ENCODE data around the gene CNIH3.
A peak's percentile ranks its signal among the peaks of the same experiment; 100 is the strongest.
"Not testable (repeated sequence)": the region's sequence is repeated elsewhere in the genome, so short reads cannot be mapped to it uniquely, and the experiment has no call there.

CNIH3 gene

GRCh38 chr1:224615861-224616755 is at the start of gene CNIH3:
TSS of gene CNIH3 (plus strand) at chr1:224616317. CDS start at chr1:224617175, 858 bp downstream.
- Histone ChIP-seq H3K27me3 (ENCODE audit: insufficient read depth, low read length) (peaks cover 67% of the 10 kb centered on the region), H3K36me3 (ENCODE audit: insufficient read depth, low read length) (no peaks in the 10 kb centered on the region), H3K9me3 (ENCODE audit: low read length) (no peaks in the 10 kb centered on the region), H3K4me3 (ENCODE audit: low read length) (peak within 1 kb of the TSS; percentile 32), H2AFZ (ENCODE audit: low read depth, low read length) (peak within 1 kb of the TSS; percentile 69), H3K4me1 (ENCODE audit: insufficient read depth, low read length) (peaks cover 3% of the 10 kb centered on the region)

GRCh38 chr1:224566492-224566891 is 49.6 kb upstream of the CNIH3 start:
- H2AFZ ChIP-seq (ENCODE audit: low read depth, low read length); H3K9me3 ChIP-seq (ENCODE audit: low read length); H3K36me3 ChIP-seq (ENCODE audit: insufficient read depth, low read length); H3K27me3 ChIP-seq (ENCODE audit: insufficient read depth, low read length); H3K4me3 ChIP-seq (ENCODE audit: low read length); H3K4me1 ChIP-seq (ENCODE audit: insufficient read depth, low read length): not testable (repeated sequence)

- no peaks in the 10 kb centered on the region for H3K4me1 ChIP-seq (ENCODE audit: insufficient read depth, low read length)
- no peaks in the 10 kb centered on the region for H3K27me3 ChIP-seq (ENCODE audit: insufficient read depth, low read length)
- no peaks in the 10 kb centered on the region for H3K36me3 ChIP-seq (ENCODE audit: insufficient read depth, low read length)
- no peak overlapping the region for H3K4me3 ChIP-seq (ENCODE audit: low read length)
- no peaks in the 10 kb centered on the region for H3K9me3 ChIP-seq (ENCODE audit: low read length)
- no peak overlapping the region for H2AFZ ChIP-seq (ENCODE audit: low read depth, low read length)
These were observed 46.8 kb upstream of the CNIH3 start for GRCh38 chr1:224569276-224569675.

- H3K4me3 ChIP-seq (ENCODE audit: low read length); H3K9me3 ChIP-seq (ENCODE audit: low read length); H3K4me1 ChIP-seq (ENCODE audit: insufficient read depth, low read length); H3K36me3 ChIP-seq (ENCODE audit: insufficient read depth, low read length); H2AFZ ChIP-seq (ENCODE audit: low read depth, low read length); H3K27me3 ChIP-seq (ENCODE audit: insufficient read depth, low read length): not testable (repeated sequence)
These were observed 44.1 kb upstream of the CNIH3 start for GRCh38 chr1:224571975-224572374.

- Histone ChIP-seq H2AFZ (ENCODE audit: low read depth, low read length) (no peak overlapping the region), H3K9me3 (ENCODE audit: low read length) (no peaks in the 10 kb centered on the region), H3K36me3 (ENCODE audit: insufficient read depth, low read length) (no peaks in the 10 kb centered on the region)
These were observed 36.6 kb upstream of the CNIH3 start for GRCh38 chr1:224579526-224579925.

GRCh38 chr1:224580006-224580405 is 36.1 kb upstream of the CNIH3 start:
- no peaks in the 10 kb centered on the region for H3K27me3 ChIP-seq (ENCODE audit: insufficient read depth, low read length)
- no peaks in the 10 kb centered on the region for H3K9me3 ChIP-seq (ENCODE audit: low read length)
- no peak overlapping the region for H3K4me3 ChIP-seq (ENCODE audit: low read length)
- H3K4me1 ChIP-seq (ENCODE audit: insufficient read depth, low read length), result no peaks in the 10 kb centered on the region
- H3K36me3 ChIP-seq (ENCODE audit: insufficient read depth, low read length), result no peaks in the 10 kb centered on the region
- no peak overlapping the region for H2AFZ ChIP-seq (ENCODE audit: low read depth, low read length)

More at GRCh38 chr1:224579526-224579925, 36.6 kb upstream of the CNIH3 start:
- no peaks in the 10 kb centered on the region for H3K27me3 ChIP-seq (ENCODE audit: insufficient read depth, low read length)
- no peaks in the 10 kb centered on the region for H3K4me1 ChIP-seq (ENCODE audit: insufficient read depth, low read length)
- H3K4me3 ChIP-seq (ENCODE audit: low read length), result no peak overlapping the region

GRCh38 chr1:224582041-224582440 is 34.1 kb upstream of the CNIH3 start:
- no peaks in the 10 kb centered on the region for H3K27me3 ChIP-seq (ENCODE audit: insufficient read depth, low read length)
- H3K4me3 ChIP-seq (ENCODE audit: low read length), result no peak overlapping the region
- H3K36me3 ChIP-seq (ENCODE audit: insufficient read depth, low read length), result no peaks in the 10 kb centered on the region
- no peak overlapping the region for H2AFZ ChIP-seq (ENCODE audit: low read depth, low read length)
- H3K9me3 ChIP-seq (ENCODE audit: low read length), result no peaks in the 10 kb centered on the region
- no peaks in the 10 kb centered on the region for H3K4me1 ChIP-seq (ENCODE audit: insufficient read depth, low read length)

- Histone ChIP-seq H3K27me3 (ENCODE audit: insufficient read depth, low read length) (no peaks in the 10 kb centered on the region), H3K4me3 (ENCODE audit: low read length) (no peak overlapping the region), H3K36me3 (ENCODE audit: insufficient read depth, low read length) (no peaks in the 10 kb centered on the region), H3K4me1 (ENCODE audit: insufficient read depth, low read length) (no peaks in the 10 kb centered on the region), H3K9me3 (ENCODE audit: low read length) (no peaks in the 10 kb centered on the region), H2AFZ (ENCODE audit: low read depth, low read length) (no peak overlapping the region)
These were observed 32.3 kb upstream of the CNIH3 start for GRCh38 chr1:224583774-224584173.

GRCh38 chr1:224585051-224585450 is 31.1 kb upstream of the CNIH3 start:
- no peaks in the 10 kb centered on the region for H3K9me3 ChIP-seq (ENCODE audit: low read length)

GRCh38 chr1:224587051-224587450 is 29.1 kb upstream of the CNIH3 start:
- H3K27me3 ChIP-seq (ENCODE audit: insufficient read depth, low read length), result no peaks in the 10 kb centered on the region
- H3K4me1 ChIP-seq (ENCODE audit: insufficient read depth, low read length), result no peaks in the 10 kb centered on the region
- H3K4me3 ChIP-seq (ENCODE audit: low read length), result no peak overlapping the region
- no peaks in the 10 kb centered on the region for H3K36me3 ChIP-seq (ENCODE audit: insufficient read depth, low read length)
- no peak overlapping the region for H2AFZ ChIP-seq (ENCODE audit: low read depth, low read length)
- H3K9me3 ChIP-seq (ENCODE audit: low read length), result no peaks in the 10 kb centered on the region

More at GRCh38 chr1:224585051-224585450, 31.1 kb upstream of the CNIH3 start:
- no peak overlapping the region for H2AFZ ChIP-seq (ENCODE audit: low read depth, low read length)
- H3K27me3 ChIP-seq (ENCODE audit: insufficient read depth, low read length), result no peaks in the 10 kb centered on the region
- H3K4me1 ChIP-seq (ENCODE audit: insufficient read depth, low read length), result no peaks in the 10 kb centered on the region
- no peaks in the 10 kb centered on the region for H3K36me3 ChIP-seq (ENCODE audit: insufficient read depth, low read length)
- no peak overlapping the region for H3K4me3 ChIP-seq (ENCODE audit: low read length)

- H3K36me3 ChIP-seq (ENCODE audit: insufficient read depth, low read length), result no peaks in the 10 kb centered on the region
- no peak overlapping the region for H3K4me3 ChIP-seq (ENCODE audit: low read length)
- H3K4me1 ChIP-seq (ENCODE audit: insufficient read depth, low read length), result no peaks in the 10 kb centered on the region
- H3K9me3 ChIP-seq (ENCODE audit: low read length), result no peaks in the 10 kb centered on the region
- no peak overlapping the region for H2AFZ ChIP-seq (ENCODE audit: low read depth, low read length)
- no peaks in the 10 kb centered on the region for H3K27me3 ChIP-seq (ENCODE audit: insufficient read depth, low read length)
These were observed 27.6 kb upstream of the CNIH3 start for GRCh38 chr1:224588515-224588914.

GRCh38 chr1:224589006-224589405 is 27.1 kb upstream of the CNIH3 start:
- H2AFZ ChIP-seq (ENCODE audit: low read depth, low read length), result no peak overlapping the region
- H3K36me3 ChIP-seq (ENCODE audit: insufficient read depth, low read length), result no peaks in the 10 kb centered on the region
- H3K9me3 ChIP-seq (ENCODE audit: low read length), result no peaks in the 10 kb centered on the region
- H3K4me3 ChIP-seq (ENCODE audit: low read length), result no peak overlapping the region
- no peaks in the 10 kb centered on the region for H3K27me3 ChIP-seq (ENCODE audit: insufficient read depth, low read length)
- H3K4me1 ChIP-seq (ENCODE audit: insufficient read depth, low read length), result no peaks in the 10 kb centered on the region

- Histone ChIP-seq H2AFZ (ENCODE audit: low read depth, low read length) (no peak overlapping the region), H3K4me3 (ENCODE audit: low read length) (no peak overlapping the region), H3K4me1 (ENCODE audit: insufficient read depth, low read length) (no peaks in the 10 kb centered on the region), H3K27me3 (ENCODE audit: insufficient read depth, low read length) (no peaks in the 10 kb centered on the region), H3K36me3 (ENCODE audit: insufficient read depth, low read length) (no peaks in the 10 kb centered on the region), H3K9me3 (ENCODE audit: low read length) (no peaks in the 10 kb centered on the region)
These were observed 24.8 kb upstream of the CNIH3 start for GRCh38 chr1:224591326-224591725.
